HG03280 (cell line): Measurements from ENCODE around the gene MXD4.
"Not testable (repeated sequence)": the region's sequence is repeated elsewhere in the genome, so short reads cannot be mapped to it uniquely, and the experiment has no call there.

Source experiments
- ATAC-seq: cut with Tn5 transposase; IDR thresholded peaks from one replicate; pipeline ENCODE4 v1.9.1; 2021; ENCODE audit warnings: mild to moderate bottlenecking, moderate library complexity; ENCODE audit not compliant: unreplicated experiment

Gene MXD4

GRCh38 chr4:2276581-2277325 is 14.8 kb upstream of the MXD4 start:
- no peak for ATAC-seq

DNA sequence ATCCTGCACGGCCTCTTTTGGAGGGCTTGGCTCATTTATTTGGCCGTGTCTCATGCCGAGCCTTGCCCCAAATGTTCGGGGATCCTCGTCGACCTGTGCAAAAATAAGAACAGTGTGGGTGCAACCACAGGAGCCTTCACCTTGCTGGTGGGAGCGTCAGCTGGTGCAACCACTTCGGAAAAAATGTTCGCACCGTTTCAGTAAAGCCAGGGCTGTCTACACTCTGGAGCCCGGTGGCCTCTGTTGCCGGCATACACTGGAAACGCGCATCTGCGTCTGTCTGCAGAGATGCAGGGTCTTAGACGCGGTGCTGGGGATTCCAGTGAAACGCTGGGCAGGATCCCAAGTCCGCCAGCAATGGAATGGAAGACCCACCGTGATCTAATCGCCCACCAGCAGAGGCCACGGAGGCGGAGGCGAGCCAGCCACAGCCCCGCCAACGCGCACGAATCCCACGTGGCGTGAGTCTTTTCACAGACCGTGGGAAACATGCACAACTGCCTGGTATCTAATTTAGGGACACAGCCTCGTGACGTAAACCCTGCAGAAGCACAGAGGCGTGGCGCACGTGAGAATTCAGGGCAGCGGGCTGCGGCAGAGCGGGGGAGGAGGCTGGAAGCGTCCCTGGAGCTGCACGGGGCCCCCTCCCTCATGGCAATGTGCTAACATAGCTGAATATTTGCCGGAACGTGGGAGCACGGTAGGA is 13.8 kb upstream of the MXD4 start:
- no peak for ATAC-seq

GRCh38 chr4:2275044-2275397 is 13.1 kb upstream of the MXD4 start:
- not testable (repeated sequence) for ATAC-seq

DNA sequence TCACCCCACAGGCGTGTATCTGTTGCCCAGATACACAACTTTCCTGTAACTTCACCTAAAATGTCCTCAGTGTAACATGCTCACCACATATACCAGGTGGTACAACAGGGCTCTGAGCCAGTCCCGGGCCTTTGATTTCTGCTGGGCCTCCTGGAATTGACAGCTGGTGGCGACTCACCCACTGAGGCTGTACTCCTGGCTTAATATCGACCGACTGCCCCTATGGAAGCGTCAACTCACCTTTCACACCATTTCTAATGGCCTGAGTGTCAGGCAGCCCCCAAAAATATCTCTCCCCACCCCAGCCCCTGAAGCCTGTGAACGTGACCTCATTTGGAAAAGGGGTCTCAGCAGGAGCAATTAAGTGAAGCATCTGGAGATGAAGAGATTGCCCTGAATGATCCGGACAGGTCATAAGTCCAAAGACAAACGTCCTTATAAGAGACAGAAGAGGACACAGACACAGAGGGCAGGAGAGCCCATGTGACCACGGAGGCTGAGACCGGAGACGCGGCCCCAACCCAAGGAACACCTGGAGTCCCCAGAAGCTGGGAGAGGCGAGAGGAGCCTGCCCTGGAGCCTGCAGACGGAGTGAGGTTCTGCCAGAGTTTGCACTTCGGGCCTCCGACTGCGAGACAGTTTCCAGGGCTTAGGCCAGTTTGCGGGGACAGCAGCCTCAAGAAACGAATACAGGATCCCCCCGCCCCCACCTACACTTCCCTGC is 12.6 kb upstream of the MXD4 start:
- ATAC-seq, result no peak

GRCh38 chr4:2273657-2274319 is 11.9 kb upstream of the MXD4 start:
- no peak for ATAC-seq

GRCh38 chr4:2273221-2273620 is 11.3 kb upstream of the MXD4 start:
- ATAC-seq, result no peak

GRCh38 chr4:2272828-2273120 is 10.9 kb upstream of the MXD4 start:
- ATAC-seq, result no peak

DNA sequence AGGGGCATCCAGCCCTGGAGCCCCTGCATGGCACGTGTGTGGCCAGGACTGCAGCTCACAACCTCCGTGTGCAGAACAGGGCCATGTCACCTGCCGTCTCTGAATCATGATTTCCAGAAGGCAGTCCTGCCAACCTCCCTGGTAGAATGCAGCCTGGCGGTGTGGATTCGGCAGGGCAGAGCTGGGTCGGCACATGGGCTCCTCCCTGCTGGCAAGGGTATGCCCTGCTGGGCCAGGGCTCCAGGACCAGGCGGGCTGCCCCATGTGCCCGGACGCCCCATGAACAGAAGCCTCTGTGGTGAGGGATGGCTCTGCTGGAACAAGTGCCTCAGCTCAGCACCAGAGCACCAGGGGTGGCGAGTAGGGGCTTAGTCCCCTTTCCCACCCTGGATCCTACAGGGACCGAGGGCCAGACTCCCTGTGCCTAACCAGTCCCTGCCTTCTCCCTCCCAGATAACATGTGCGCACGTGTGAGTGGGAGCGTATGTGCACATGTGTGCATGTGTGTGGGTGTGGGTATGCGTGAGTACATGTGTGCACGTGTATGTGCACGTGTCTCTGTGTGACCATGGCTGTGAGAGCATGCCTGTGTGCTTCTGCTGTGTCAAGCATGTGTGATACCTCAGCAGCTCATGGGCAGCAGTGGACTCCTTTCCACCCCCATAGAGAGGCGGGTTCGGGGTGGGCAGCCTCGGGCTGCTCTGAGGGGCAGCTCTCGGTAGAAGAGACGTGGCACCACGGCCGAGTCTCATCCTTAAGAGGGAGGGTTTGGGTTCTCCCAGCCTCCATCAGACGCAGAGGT is 10.3 kb upstream of the MXD4 start:
- no peak for ATAC-seq

GRCh38 chr4:2271279-2272025 is 9.5 kb upstream of the MXD4 start:
- no peak for ATAC-seq

DNA sequence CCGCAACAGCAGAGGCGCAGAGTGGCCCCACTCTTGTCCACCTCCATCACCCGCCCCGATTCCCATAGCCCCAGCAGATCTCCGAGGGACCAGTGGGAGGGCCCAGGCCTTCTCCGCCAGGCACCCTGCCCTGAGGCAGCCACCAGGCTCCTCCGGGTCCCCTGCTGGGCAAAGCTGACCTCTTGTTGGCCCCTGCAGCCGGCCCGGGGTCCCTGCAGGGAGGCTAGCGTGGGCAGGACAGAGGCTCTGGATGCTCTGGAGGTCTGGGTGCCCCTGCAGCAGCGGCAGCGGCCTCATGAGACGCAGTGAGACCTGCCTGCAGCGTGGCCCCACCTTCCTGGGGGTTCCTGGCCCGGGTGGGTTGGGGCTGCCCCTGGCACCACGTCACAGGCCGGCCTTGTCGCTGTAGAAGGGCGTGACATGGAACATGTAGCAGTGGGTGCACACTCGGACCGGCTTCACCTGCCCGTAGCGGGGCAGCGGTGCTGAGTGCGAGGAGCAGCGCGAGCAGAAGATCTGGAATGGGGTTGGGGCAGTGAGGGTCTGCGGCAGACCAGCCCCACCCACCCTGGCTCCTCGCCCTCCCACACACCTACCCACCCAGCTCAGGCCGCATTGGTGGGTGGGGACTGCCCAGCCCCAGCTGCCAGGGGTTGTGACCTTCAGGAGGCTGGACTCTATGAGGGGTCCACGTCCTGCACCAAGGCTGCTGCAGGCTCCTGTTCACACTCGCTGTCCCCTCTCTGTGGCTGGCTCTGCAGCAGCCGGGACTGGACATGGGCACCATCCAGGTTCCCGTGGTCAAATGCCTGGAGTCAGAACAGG is 8.6 kb upstream of the MXD4 start:
- ATAC-seq, result no peak

DNA sequence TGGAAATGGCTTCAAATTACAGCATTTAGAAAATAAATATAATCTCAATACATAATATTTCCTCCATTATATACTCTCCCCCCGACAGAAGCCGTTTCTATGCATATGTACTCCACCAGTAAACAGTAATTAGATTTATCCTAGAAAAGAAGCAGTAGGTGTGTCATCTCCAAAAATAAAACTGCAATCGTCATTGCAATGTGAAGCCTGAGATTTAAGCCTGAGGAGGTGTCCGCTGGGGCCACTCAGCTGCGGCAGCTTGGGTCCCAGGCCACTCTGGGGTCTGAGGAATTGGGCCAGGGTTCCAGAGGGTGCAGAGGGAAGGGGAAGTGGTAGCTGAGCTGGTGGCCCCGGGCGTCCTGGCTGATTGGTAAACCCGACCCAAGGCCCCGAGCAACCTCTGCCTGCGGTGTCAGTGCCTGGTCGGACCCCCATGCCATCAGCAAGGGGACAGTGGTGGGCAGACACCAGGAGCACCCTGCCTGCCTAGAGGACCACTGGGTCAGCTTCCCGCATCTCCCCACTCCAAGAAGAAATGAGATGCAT is 7.8 kb upstream of the MXD4 start:
- ATAC-seq, result no peak

DNA sequence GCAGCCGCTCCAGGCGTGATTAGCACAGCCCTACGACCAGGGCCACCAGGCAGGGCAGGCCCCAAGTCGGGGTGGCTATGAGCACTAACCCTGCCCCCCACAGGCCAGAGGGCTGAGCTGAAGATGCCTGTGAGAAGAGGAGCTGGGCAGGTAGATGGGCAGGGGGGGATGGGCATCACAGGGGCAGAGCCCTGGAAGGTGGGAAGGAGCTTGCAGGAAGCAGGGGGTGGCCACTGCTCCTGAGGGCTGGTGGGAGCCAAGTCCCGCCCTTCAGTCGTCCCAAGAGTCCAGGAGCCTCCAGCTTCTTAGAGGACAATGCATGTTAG is 7.3 kb upstream of the MXD4 start:
- ATAC-seq, result no peak

DNA sequence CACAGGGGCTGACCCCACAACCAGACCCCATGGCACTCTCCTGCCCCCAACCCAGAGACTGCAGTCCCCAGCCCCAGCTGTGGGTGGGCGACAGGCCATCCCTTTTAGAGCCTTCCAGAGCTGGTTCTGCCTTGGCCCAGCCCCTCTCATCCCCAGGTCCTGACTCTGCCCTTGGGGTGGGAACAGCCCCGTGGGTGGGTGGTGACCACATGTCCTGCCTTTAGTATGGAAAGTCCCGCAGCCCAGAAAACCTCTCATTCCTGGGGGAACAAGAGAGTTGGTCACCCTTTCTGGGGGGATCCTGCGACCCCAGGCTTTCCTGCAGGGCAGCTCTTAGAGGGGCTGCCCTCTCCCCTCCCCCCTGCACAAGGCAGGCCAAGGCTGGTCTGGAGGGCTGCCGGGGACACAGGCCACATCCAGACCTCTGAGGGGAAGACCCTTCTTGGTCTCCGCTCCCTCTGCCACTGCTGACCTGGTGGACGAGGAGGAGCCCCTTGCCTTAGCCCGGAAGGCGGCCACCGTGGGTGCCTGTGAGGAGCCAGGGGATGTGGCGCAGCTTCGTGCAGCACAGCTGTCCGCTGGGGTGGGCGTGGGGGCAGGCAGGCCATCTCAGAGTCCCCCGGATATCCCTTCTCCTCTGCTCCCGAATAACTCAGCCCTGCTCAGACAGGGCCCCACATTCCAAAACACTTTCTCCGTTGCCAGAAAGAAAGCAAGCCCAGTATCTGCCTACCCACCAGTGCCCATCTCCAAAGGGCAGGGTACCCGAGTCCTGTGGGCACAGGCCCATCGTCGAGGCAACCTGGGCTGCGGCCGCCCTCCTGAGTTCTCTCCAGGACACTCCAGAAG is 6.7 kb upstream of the MXD4 start:
- no peak for ATAC-seq

DNA sequence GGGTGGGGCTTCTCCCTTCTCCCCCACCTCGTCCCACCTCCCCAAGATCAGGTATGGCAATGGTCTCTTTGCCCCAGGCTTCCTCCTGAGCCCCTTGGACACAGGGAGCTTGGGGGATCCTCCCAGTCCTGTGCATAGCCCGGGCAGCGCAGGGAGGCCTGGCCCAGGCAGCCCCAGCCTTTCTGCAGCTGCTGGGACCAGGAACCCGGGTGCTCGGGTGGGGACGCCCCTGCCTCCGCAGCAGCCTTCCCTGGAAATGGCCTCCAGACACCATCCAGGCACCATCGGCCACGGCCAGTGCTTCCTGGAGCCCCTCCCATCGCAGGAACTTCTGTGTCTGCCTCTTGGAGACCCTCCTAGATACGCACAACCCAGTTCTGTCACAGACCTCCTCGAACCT is 5.9 kb upstream of the MXD4 start:
- no peak for ATAC-seq

- no peak for ATAC-seq
Measured at GRCh38 chr4:2267320-2267811, 5.5 kb upstream of the MXD4 start.

- ATAC-seq, result no peak
Measured at GRCh38 chr4:2266821-2267220, 4.9 kb upstream of the MXD4 start.

GRCh38 chr4:2266181-2266580 is 4.3 kb upstream of the MXD4 start:
- no peak for ATAC-seq
